SK-N-MC (cell line): ENCODE measurements around the gene AFF2.

Experiments used
- DNase-seq: peaks from one replicate; pipeline ENCODE4 v3.0.0-alpha.2; 2011; ENCODE audit warnings: low read depth, low spot score
- H3K27ac ChIP-seq: fragments of 200-600 bp; sonication (generic); 2 replicates; pipeline ENCODE4 v1.5.1; 2016; ENCODE audit warnings: mixed run types
- H3K36me3 ChIP-seq: fragments of 200-600 bp; sonication (generic); 2 replicates; pipeline ENCODE4 v1.6.1; 2017; ENCODE audit warnings: antibody characterized with exemption, low read length, mixed read lengths; ENCODE audit not compliant: insufficient read depth
- H3K4me3 ChIP-seq: fragments of 200-600 bp; sonication (generic); 2 replicates; pipeline ENCODE4 v1.5.1; 2016
- H3K9ac ChIP-seq: fragments of 200-600 bp; sonication (generic); 2 replicates; pipeline ENCODE4 v1.8.0; 2017; ENCODE audit warnings: mixed run types, mixed read lengths; ENCODE audit not compliant: insufficient read length
- H3K9me3 ChIP-seq: fragments of 200-600 bp; sonication (generic); 2 replicates; pipeline ENCODE4 v1.6.1; 2017; ENCODE audit warnings: low read depth, mild to moderate bottlenecking, antibody characterized with exemption, low read length, moderate library complexity, mixed read lengths
- EZH2 ChIP-seq: fragments of 200-600 bp; sonication (generic); IDR thresholded peaks from one replicate; pipeline ENCODE4 v1.6.1; 2017; ENCODE audit warnings: antibody characterized with exemption
- FOXP2 ChIP-seq: optimal IDR thresholded peaks from 2 replicates; pipeline ENCODE3; 2011; ENCODE audit warnings: mild to moderate bottlenecking, moderate library complexity; ENCODE audit not compliant: insufficient read depth; ENCODE audit errors: extremely low read length, control extremely low read depth
- POLR2AphosphoS5 ChIP-seq: IDR thresholded peaks from 2 replicates; pipeline ENCODE4 v1.6.1; 2012; ENCODE audit warnings: mild to moderate bottlenecking, low read depth, low read length, borderline replicate concordance

AFF2 gene

DNA sequence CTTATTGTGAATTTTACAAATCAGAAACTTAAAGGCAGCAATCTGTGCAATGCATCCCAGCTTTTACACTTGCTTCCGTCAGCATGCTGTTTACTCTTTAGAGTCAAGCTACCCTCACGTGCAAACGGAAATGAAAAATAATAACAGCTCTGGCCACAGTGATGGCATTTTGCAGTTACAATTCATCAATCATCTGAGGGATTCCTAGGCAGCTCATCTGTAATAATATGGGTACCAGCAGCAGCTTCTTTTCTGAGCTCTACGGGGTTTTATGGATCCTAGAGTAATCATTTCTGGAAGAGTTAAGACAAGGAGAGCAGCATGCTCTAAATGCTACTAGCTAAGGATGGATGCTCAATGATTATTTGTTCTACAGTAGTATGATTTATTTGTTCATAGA lies 313.6 kb downstream of the AFF2 start:
- H3K9ac ChIP-seq, result no peak overlapping the region
- H3K9me3 ChIP-seq, result no peaks in the 10 kb centered on the region
- no peaks in the 10 kb centered on the region for H3K36me3 ChIP-seq
- TF ChIP-seq POLR2AphosphoS5 (no peak), EZH2 (no peak), FOXP2 (no peak)
- H3K27ac ChIP-seq, result no peak overlapping the region
- H3K4me3 ChIP-seq, result no peak overlapping the region
- DNase-seq, result no peak

DNA sequence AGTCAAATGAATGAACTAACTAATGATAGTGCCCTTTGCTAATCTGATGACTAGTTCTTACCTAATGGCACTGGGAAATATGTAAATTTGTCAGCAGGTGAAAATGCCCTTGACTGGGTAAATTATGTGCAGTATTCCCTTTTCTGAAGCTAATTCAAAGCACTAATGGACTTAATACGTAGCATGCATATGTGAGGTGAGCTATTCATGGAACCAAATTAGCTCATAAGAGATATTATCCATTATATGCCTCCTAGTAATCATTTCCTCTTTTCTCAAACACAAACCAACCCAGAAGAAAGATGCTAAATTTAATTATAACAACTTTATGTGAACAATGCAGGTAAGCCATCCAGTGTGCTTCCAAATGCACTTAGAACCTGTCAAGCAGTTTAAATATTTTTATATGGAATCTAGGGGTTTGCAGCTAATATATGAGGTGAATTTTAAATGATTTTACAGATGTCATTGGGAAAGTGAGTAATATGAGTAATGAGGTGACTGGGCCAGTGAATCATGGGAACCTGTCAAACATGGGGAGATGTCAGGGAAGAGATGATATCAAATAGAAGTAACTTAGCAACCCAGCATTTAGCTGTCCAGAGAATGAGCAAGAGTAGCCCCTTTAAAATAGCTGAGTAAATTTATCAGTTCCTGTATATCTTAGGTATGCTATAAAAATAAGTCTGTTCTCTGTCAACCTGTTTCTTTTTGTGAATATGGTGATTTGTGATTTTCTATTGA lies 315.0 kb downstream of the AFF2 start:
- no peak overlapping the region for H3K27ac ChIP-seq
- DNase-seq, result no peak
- no peaks in the 10 kb centered on the region for H3K36me3 ChIP-seq
- H3K9me3 ChIP-seq, result no peaks in the 10 kb centered on the region
- no peak for TF ChIP-seq POLR2AphosphoS5
- TF ChIP-seq EZH2, result no peak
- no peak for TF ChIP-seq FOXP2
- H3K9ac ChIP-seq, result no peak overlapping the region
- H3K4me3 ChIP-seq, result no peak overlapping the region

DNA sequence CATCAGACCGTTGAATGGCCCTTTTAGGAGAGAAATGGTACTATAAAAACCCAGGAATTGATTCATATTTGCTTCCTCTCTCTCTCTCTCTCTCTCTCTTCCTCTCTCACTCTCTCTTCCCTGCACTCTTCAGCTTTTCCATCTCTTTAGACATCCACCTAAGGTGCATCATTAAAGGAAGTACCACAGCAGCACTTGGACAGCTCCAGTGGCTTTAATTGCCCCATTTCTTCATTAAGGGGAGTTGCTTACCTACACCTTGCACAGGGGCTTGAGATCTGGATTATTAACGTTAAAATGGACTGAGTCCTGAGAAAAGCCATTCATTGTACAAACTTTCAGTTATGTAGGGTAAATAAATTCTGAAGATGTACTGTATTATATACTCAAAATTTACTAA lies 323.6 kb downstream of the AFF2 start:
- Histone ChIP-seq H3K27ac (no peak overlapping the region), H3K9me3 (no peaks in the 10 kb centered on the region), H3K36me3 (no peaks in the 10 kb centered on the region), H3K9ac (no peak overlapping the region), H3K4me3 (no peak overlapping the region)
- DNase-seq, result no peak
- TF ChIP-seq POLR2AphosphoS5, result no peak
- TF ChIP-seq FOXP2, result no peak
- no peak for TF ChIP-seq EZH2

DNA sequence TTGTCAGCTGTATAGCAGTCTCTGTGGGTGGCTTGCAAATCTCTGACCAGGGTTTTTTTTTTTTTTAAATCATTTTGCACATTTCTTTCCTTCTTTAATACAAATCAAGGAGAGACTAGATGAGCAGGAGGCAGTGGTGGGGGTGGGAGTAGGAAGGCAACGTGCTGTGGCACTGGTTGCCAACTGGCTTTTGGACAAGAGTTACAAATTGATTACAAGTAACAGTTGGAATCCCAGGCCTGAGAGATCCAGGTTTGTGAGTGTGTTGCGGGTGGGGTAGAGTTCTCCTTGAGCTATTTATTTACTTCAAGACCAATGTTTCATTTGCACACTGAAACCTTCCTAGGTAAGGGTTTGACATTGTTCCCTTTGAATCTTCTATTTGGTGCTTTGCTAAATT lies 325.3 kb downstream of the AFF2 start:
- no peaks in the 10 kb centered on the region for H3K36me3 ChIP-seq
- H3K27ac ChIP-seq, result no peak overlapping the region
- no peaks in the 10 kb centered on the region for H3K9me3 ChIP-seq
- DNase-seq, result no peak
- no peak overlapping the region for H3K4me3 ChIP-seq
- TF ChIP-seq POLR2AphosphoS5, result no peak
- no peak for TF ChIP-seq EZH2
- TF ChIP-seq FOXP2, result no peak
- H3K9ac ChIP-seq, result no peak overlapping the region

DNA sequence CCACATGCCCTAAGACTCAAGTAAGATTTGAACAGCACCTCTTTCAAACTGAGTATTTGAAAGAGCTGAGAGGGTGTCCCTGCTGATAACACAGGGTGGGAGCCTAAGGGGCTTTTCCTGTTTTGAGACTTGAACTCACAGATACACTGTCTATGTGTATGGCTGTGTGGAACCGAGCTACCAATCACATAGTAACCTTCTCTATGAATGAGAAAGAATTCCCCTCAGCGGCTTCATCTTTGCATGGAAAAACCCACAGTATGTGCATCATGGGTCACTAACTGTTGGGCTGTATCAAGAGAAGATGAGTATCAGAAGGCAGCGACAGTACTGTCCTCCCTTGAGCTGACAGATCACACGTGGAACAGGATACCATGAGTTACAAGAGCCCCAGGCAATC lies 336.3 kb downstream of the AFF2 start:
- no peaks in the 10 kb centered on the region for H3K36me3 ChIP-seq
- H3K9ac ChIP-seq, result no peak overlapping the region
- TF ChIP-seq POLR2AphosphoS5 (no peak), EZH2 (no peak), FOXP2 (no peak)
- DNase-seq, result no peak
- no peak overlapping the region for H3K4me3 ChIP-seq
- H3K27ac ChIP-seq, result no peak overlapping the region
- H3K9me3 ChIP-seq, result no peaks in the 10 kb centered on the region

DNA sequence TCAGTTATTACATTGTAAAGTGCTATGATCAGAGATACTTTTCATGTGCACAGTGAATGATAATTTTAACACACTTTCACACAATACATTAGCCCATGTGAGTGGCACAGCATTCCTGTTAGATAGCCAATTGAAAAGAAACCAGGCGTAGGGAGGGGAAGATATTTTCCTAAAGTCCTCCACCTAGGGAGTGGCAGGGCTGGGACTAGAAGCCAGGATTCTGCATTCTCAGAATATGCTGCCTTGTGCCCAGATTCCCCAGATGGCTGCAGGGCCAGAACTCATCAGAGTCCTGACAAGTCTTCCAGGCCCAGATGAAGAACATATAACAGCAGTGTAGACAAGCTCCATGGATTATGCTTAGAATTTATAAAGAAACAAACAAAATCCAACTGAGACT lies 350.2 kb downstream of the AFF2 start:
- TF ChIP-seq EZH2 (no peak), FOXP2 (no peak), POLR2AphosphoS5 (no peak)
- Histone ChIP-seq H3K36me3 (no peaks in the 10 kb centered on the region), H3K9ac (no peak overlapping the region), H3K4me3 (no peak overlapping the region), H3K9me3 (no peaks in the 10 kb centered on the region), H3K27ac (no peak overlapping the region)
- DNase-seq, result no peak

DNA sequence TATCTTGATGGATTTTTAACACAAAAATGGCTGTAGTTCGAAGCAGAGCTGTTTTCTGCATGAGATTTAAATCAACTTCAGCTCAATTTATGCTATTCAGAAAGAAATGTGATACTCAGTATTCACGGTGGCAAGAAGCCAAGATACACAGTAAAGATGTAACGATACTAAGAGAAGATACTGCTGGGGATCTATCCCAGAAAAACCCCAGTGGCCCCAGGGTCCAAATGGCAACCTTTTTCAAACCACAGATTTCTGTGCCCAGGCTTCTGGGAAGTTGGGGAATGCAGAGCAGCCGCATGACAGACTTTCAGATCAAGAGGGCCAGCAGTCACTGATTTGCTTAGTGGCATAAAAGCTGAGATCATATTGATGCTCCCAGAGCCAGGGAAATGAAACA lies 353.9 kb downstream of the AFF2 start:
- no peak for DNase-seq
- Histone ChIP-seq H3K9ac (no peak overlapping the region), H3K9me3 (no peaks in the 10 kb centered on the region), H3K27ac (no peak overlapping the region), H3K36me3 (no peaks in the 10 kb centered on the region), H3K4me3 (no peak overlapping the region)
- TF ChIP-seq EZH2 (no peak), POLR2AphosphoS5 (no peak), FOXP2 (no peak)

DNA sequence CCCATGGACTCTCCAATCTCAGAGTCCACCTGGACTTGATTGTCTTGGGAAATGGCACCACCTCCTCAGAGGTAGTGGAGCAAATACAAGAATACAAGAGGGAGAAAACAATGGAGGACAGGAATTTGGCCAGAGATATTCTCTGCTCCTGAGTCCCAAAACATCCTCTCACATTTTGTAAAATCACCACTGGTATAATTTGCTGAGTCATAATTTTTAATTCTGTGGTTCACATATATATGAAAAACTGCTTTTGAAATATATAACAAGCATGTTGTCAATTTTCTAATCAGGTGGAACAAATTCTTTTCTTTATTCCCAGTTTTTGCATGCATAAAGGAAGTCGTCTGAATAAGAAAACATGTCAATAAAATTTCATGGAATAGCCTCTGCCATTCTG lies 356.1 kb downstream of the AFF2 start:
- Histone ChIP-seq H3K9me3 (no peaks in the 10 kb centered on the region), H3K36me3 (no peaks in the 10 kb centered on the region), H3K4me3 (no peak overlapping the region), H3K27ac (no peak overlapping the region), H3K9ac (no peak overlapping the region)
- DNase-seq, result no peak
- TF ChIP-seq EZH2, result no peak
